A673 (cell line): Measurements from ENCODE around the gene DNTTIP2.

Experiments
- EZH2 ChIP-seq: fragments of 200-600 bp; sonication (generic); IDR thresholded peaks from 2 replicates; pipeline ENCODE4 v1.6.1; 2017; ENCODE audit warnings: borderline replicate concordance, low read depth, mild to moderate bottlenecking, mixed read lengths, antibody characterized with exemption, low read length; ENCODE audit not compliant: poor library complexity, severe bottlenecking
- TF ChIP-seq, protein P1 (sequence below): fragments of 300-800, 200-600 bp; sonication (generic); conservative IDR thresholded peaks from 2 replicates; pipeline ENCODE4 v1.5.1; 2017; ENCODE audit warnings: low read depth, mild to moderate bottlenecking, antibody characterized with exemption, low read length, moderate library complexity, mixed read lengths

DNA sequence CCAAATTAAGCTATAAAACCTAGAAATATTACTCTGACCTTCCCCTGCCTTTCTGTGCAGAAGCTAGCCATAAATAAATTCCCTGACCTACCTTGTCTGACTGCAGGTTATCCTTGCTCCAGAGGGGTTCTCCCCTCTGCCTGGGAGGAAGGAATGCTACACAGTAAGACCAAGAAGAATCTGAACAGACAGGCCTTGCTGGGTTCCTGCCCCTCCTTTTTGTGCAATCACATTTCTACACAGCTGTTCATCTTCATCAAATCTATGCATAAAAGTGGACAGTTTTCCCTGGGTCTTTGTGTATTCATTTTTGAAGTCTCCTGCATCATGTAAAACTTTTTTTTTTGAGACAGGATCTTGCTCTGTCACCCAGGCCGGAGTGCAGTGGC, 50.6 kb downstream of the DNTTIP2 start:
- TF ChIP-seq EZH2, result no peak
- TF ChIP-seq, protein P1, sequence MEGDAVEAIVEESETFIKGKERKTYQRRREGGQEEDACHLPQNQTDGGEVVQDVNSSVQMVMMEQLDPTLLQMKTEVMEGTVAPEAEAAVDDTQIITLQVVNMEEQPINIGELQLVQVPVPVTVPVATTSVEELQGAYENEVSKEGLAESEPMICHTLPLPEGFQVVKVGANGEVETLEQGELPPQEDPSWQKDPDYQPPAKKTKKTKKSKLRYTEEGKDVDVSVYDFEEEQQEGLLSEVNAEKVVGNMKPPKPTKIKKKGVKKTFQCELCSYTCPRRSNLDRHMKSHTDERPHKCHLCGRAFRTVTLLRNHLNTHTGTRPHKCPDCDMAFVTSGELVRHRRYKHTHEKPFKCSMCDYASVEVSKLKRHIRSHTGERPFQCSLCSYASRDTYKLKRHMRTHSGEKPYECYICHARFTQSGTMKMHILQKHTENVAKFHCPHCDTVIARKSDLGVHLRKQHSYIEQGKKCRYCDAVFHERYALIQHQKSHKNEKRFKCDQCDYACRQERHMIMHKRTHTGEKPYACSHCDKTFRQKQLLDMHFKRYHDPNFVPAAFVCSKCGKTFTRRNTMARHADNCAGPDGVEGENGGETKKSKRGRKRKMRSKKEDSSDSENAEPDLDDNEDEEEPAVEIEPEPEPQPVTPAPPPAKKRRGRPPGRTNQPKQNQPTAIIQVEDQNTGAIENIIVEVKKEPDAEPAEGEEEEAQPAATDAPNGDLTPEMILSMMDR, result no peak
